ENCODE results near the gene GLCCI1. TPM values are rescaled to one million over a fixed set of nuclear protein-coding genes. Genes with fewer than 3 reads are reported as not detected.

GLCCI1 gene
- total RNA-seq, 1 experiment from 2014 or later: 12.9 TPM

GRCh38 chr7:7921830-7922229, 46.8 kb upstream of the GLCCI1 start:
- no peak for DNase-seq
- Mint-ChIP-seq H3K36me3 (ENCODE audit: insufficient read depth, unreplicated experiment) (no peaks in the 10 kb centered on the region), H3K9me3 (ENCODE audit: low read depth, unreplicated experiment) (no peaks in the 10 kb centered on the region), H3K4me1 (ENCODE audit: low read depth, unreplicated experiment) (peaks cover 13% of the 10 kb centered on the region), H3K27me3 (ENCODE audit: unreplicated experiment) (no peaks in the 10 kb centered on the region), H3K27ac (ENCODE audit: unreplicated experiment) (no peak overlapping the region), H3K4me3 (ENCODE audit: low read depth, unreplicated experiment) (no peak overlapping the region)
- BruUV-seq (replicated peaks): no TSS peak
- no peak for TF ChIP-seq CTCF (IDR thresholded peaks at IDR 0.05; ENCODE audit: unreplicated experiment)
- intact Hi-C loops (cut with micrococcal nuclease; ENCODE audit: unreplicated experiment): no loop called here
- CTCF ChIA-PET: no interaction called here

- Mint-ChIP-seq H3K4me1 (ENCODE audit: low read depth, unreplicated experiment) (peaks cover 13% of the 10 kb centered on the region), H3K27ac (ENCODE audit: unreplicated experiment) (no peak overlapping the region), H3K36me3 (ENCODE audit: insufficient read depth, unreplicated experiment) (no peaks in the 10 kb centered on the region), H3K27me3 (ENCODE audit: unreplicated experiment) (no peaks in the 10 kb centered on the region), H3K9me3 (ENCODE audit: low read depth, unreplicated experiment) (no peaks in the 10 kb centered on the region), H3K4me3 (ENCODE audit: low read depth, unreplicated experiment) (no peak overlapping the region)
- CTCF ChIA-PET: no interaction called here
- DNase-seq: no peak
- intact Hi-C loops (cut with micrococcal nuclease; ENCODE audit: unreplicated experiment): no loop called here
- no peak for TF ChIP-seq CTCF (IDR thresholded peaks at IDR 0.05; ENCODE audit: unreplicated experiment)
- no TSS peak for BruUV-seq (replicated peaks)
Observed at GRCh38 chr7:7922684-7923385, 45.8 kb upstream of the GLCCI1 start.

GRCh38 chr7:7923818-7924217, 44.8 kb upstream of the GLCCI1 start:
- Mint-ChIP-seq H3K4me3 (ENCODE audit: low read depth, unreplicated experiment) (no peak overlapping the region), H3K4me1 (ENCODE audit: low read depth, unreplicated experiment) (peaks cover 13% of the 10 kb centered on the region), H3K9me3 (ENCODE audit: low read depth, unreplicated experiment) (no peaks in the 10 kb centered on the region), H3K27me3 (ENCODE audit: unreplicated experiment) (no peaks in the 10 kb centered on the region), H3K36me3 (ENCODE audit: insufficient read depth, unreplicated experiment) (no peaks in the 10 kb centered on the region), H3K27ac (ENCODE audit: unreplicated experiment) (no peak overlapping the region)
- intact Hi-C loops (cut with micrococcal nuclease; ENCODE audit: unreplicated experiment): no loop called here
- no peak for TF ChIP-seq CTCF (IDR thresholded peaks at IDR 0.05; ENCODE audit: unreplicated experiment)
- CTCF ChIA-PET: no interaction called here
- no TSS peak for BruUV-seq (replicated peaks)
- DNase-seq: no peak

GRCh38 chr7:7924303-7924702, 44.3 kb upstream of the GLCCI1 start:
- CTCF ChIA-PET: interaction anchor here (0.6 kb wide), 1 partner anchor 40 kb away, joined by 3 read pairs; no protein-coding TSS in a partner anchor
- no peak for TF ChIP-seq CTCF (IDR thresholded peaks at IDR 0.05; ENCODE audit: unreplicated experiment)
- Mint-ChIP-seq H3K4me3 (ENCODE audit: low read depth, unreplicated experiment) (no peak overlapping the region), H3K27ac (ENCODE audit: unreplicated experiment) (no peak overlapping the region), H3K9me3 (ENCODE audit: low read depth, unreplicated experiment) (no peaks in the 10 kb centered on the region), H3K36me3 (ENCODE audit: insufficient read depth, unreplicated experiment) (no peaks in the 10 kb centered on the region), H3K27me3 (ENCODE audit: unreplicated experiment) (no peaks in the 10 kb centered on the region), H3K4me1 (ENCODE audit: low read depth, unreplicated experiment) (peaks cover 13% of the 10 kb centered on the region)
- intact Hi-C loops (cut with micrococcal nuclease; ENCODE audit: unreplicated experiment): no loop called here
- BruUV-seq (replicated peaks): no TSS peak
- DNase-seq: no peak

Data from Calu3 (cell line).